Liver (tissue), 3 donors: ENCODE results near the gene CAT.
A peak's percentile ranks its signal among the peaks of the same experiment; 100 is the strongest.

Experiments used
- ATF3 ChIP-seq: IDR thresholded peaks from 2 replicates; pipeline ENCODE4 v1.6.1; 2016; ENCODE audit warnings: antibody characterized with exemption
- CTCF ChIP-seq: fragments of 150-350 bp; IDR thresholded peaks from 2 replicates; pipeline ENCODE4 v1.5.1; 2017; ENCODE audit warnings: improper control_type of control experiment, low read depth, low read length; ENCODE audit not compliant: missing input control
- FOXA1 ChIP-seq: IDR thresholded peaks from 2 replicates; pipeline ENCODE4 v1.6.1; 2016; ENCODE audit warnings: antibody characterized with exemption
- GABPA ChIP-seq, 2 donors: IDR thresholded peaks in 1 of 2; conservative IDR thresholded peaks in 1 of 2; 2 replicates each; pipeline ENCODE4 v1.6.1; 2016; ENCODE audit warnings: antibody characterized with exemption in 2 of 2, mild to moderate bottlenecking in 1 of 2, moderate library complexity in 1 of 2
- HNF4A ChIP-seq, 2 donors: conservative IDR thresholded peaks; 2 replicates each; pipeline ENCODE4 v1.6.1; 2016; ENCODE audit warnings: antibody characterized with exemption in 2 of 2, mild to moderate bottlenecking in 2 of 2
- JUND ChIP-seq, 2 donors: IDR thresholded peaks; 2 replicates each; pipeline ENCODE4 v1.6.1; 2016; ENCODE audit warnings: antibody characterized with exemption in 2 of 2
- MAX ChIP-seq: IDR thresholded peaks from 2 replicates; pipeline ENCODE4 v1.6.1; 2016; ENCODE audit warnings: antibody characterized with exemption
- RAD21 ChIP-seq, 2 donors: IDR thresholded peaks; 2 replicates each; pipeline ENCODE4 v1.6.1; 2016; ENCODE audit warnings: antibody characterized with exemption in 2 of 2, mild to moderate bottlenecking in 2 of 2
- REST ChIP-seq: IDR thresholded peaks from 2 replicates; pipeline ENCODE4 v1.6.1; 2016; ENCODE audit warnings: antibody characterized with exemption, mild to moderate bottlenecking
- RXRA ChIP-seq, 2 donors: IDR thresholded peaks; 2 replicates each; pipeline ENCODE4 v1.6.1; 2017 to 2018; ENCODE audit warnings: antibody characterized with exemption in 2 of 2, mild to moderate bottlenecking in 1 of 2
- SP1 ChIP-seq: IDR thresholded peaks from 2 replicates; pipeline ENCODE4 v1.6.1; 2018; ENCODE audit warnings: antibody characterized with exemption, mild to moderate bottlenecking
- TAF1 ChIP-seq: conservative IDR thresholded peaks from 2 replicates; pipeline ENCODE4 v1.6.1; 2016; ENCODE audit warnings: antibody characterized with exemption, mild to moderate bottlenecking
- donor health status: healthy.
- donor health status: healthy.

GRCh38 chr11:34505874-34506273 is 67.1 kb downstream of the CAT start:
- TF ChIP-seq MAX, result no peak
- no peak for TF ChIP-seq CTCF
- TF ChIP-seq TAF1, result no peak
- peak in 1 of 2 donors; percentile 17 for TF ChIP-seq HNF4A (conservative IDR thresholded peaks at IDR 0.05)
- TF ChIP-seq RXRA (IDR thresholded peaks at IDR 0.05), result peak in 1 of 2 donors; percentile 14
- TF ChIP-seq ATF3, result no peak
- TF ChIP-seq FOXA1, result no peak
- TF ChIP-seq RAD21 (IDR thresholded peaks at IDR 0.05), result no peak
- no peak for TF ChIP-seq REST
- no peak for TF ChIP-seq GABPA (IDR thresholded peaks at IDR 0.05 in 1 of 2, conservative IDR thresholded peaks at IDR 0.05 in 1 of 2)
- no peak for TF ChIP-seq SP1
- TF ChIP-seq JUND (IDR thresholded peaks at IDR 0.05), result no peak
